SK-N-SH treated with all-trans-retinoic acid at 6 μM for 48 hours (cell line): ENCODE measurements around the gene CBFA2T2.
A peak's percentile ranks its signal among the peaks of the same experiment; 100 is the strongest.

Experiments used
- ATAC-seq: fragments of 200-7000 bp; cut with Tn5 transposase; 3 replicates; pipeline ENCODE4 v1.9.1; 2020; ENCODE audit warnings: mild to moderate bottlenecking, moderate library complexity
- ARNTL ChIP-seq: fragments of 450-650 bp; formaldehyde crosslinking; IDR thresholded peaks from 2 replicates; pipeline ENCODE4 v1.5.0; 2020; ENCODE audit warnings: low read depth, mild to moderate bottlenecking, moderate library complexity, borderline replicate concordance
- BACH2 ChIP-seq: fragments of 250-450 bp; sonication (Bioruptor Pico); IDR thresholded peaks from 2 replicates; pipeline ENCODE4 v1.9.0; 2021; ENCODE audit warnings: mild to moderate bottlenecking, borderline replicate concordance
- CREB5 ChIP-seq: fragments of 250-450 bp; sonication (Bioruptor Pico); IDR thresholded peaks from 2 replicates; pipeline ENCODE4 v1.5.1; 2020; ENCODE audit warnings: low read depth, mild to moderate bottlenecking, moderate library complexity
- CSDC2 ChIP-seq: fragments of 250-450 bp; sonication (Bioruptor Pico); IDR thresholded peaks from 2 replicates; pipeline ENCODE4 v1.5.0; 2020; ENCODE audit warnings: mild to moderate bottlenecking, moderate library complexity
- ESRRG ChIP-seq: fragments of 250-450 bp; sonication (Bioruptor Pico); IDR thresholded peaks from 2 replicates; pipeline ENCODE4 v1.6.1; 2021; ENCODE audit warnings: mild to moderate bottlenecking
- GLIS3 ChIP-seq: fragments of 250-450 bp; sonication (Bioruptor Pico); IDR thresholded peaks from 2 replicates; pipeline ENCODE4 v1.5.0; 2020; ENCODE audit warnings: mild to moderate bottlenecking, moderate library complexity
- ISL1 ChIP-seq: fragments of 250-450 bp; sonication (Bioruptor Pico); IDR thresholded peaks from 2 replicates; pipeline ENCODE4 v2.1.2; 2022; ENCODE audit warnings: mild to moderate bottlenecking, moderate library complexity
- OSR1 ChIP-seq: fragments of 250-450 bp; sonication (Bioruptor Pico); IDR thresholded peaks from 2 replicates; pipeline ENCODE4 v1.8.0; 2022; ENCODE audit warnings: moderate library complexity, mild to moderate bottlenecking, inconsistent platforms
- POU6F1 ChIP-seq: fragments of 250-450 bp; sonication (Bioruptor Pico); IDR thresholded peaks from 2 replicates; pipeline ENCODE4 v1.8.0; 2021; ENCODE audit warnings: low read depth, mild to moderate bottlenecking, moderate library complexity, borderline replicate concordance
- PPARA ChIP-seq: fragments of 250-450 bp; sonication (Bioruptor Pico); IDR thresholded peaks from 2 replicates; pipeline ENCODE4 v1.5.0; 2020; ENCODE audit warnings: mild to moderate bottlenecking, borderline replicate concordance
- RARB ChIP-seq: fragments of 250-450 bp; sonication (Bioruptor Pico); IDR thresholded peaks from 2 replicates; pipeline ENCODE4 v1.8.0; 2021; ENCODE audit warnings: mild to moderate bottlenecking, moderate library complexity
- SNAI2 ChIP-seq: fragments of 250-450 bp; sonication (Bioruptor Pico); IDR thresholded peaks from 2 replicates; pipeline ENCODE4 v1.5.0; 2020; ENCODE audit warnings: mild to moderate bottlenecking, moderate library complexity
- TCF4 ChIP-seq: fragments of 250-450 bp; sonication (Bioruptor Pico); IDR thresholded peaks from 2 replicates; pipeline ENCODE4 v1.8.0; 2021; ENCODE audit warnings: mild to moderate bottlenecking, moderate library complexity, borderline replicate concordance
- TOX ChIP-seq: fragments of 250-450 bp; sonication (Bioruptor Pico); IDR thresholded peaks from 2 replicates; pipeline ENCODE4 v1.8.0; 2021; ENCODE audit warnings: mild to moderate bottlenecking, moderate library complexity, borderline replicate concordance
- TSHZ2 ChIP-seq: fragments of 250-450 bp; sonication (Bioruptor Pico); IDR thresholded peaks from 2 replicates; pipeline ENCODE4 v1.5.0; 2020; ENCODE audit warnings: mild to moderate bottlenecking, moderate library complexity
- ZC3H10 ChIP-seq: fragments of 250-450 bp; sonication (Bioruptor Pico); IDR thresholded peaks from 2 replicates; pipeline ENCODE4 v1.5.1; 2021; ENCODE audit warnings: mild to moderate bottlenecking, moderate library complexity
- ZFP3 ChIP-seq: fragments of 250-450 bp; sonication (Bioruptor Pico); IDR thresholded peaks from 2 replicates; pipeline ENCODE4 v1.5.0; 2020; ENCODE audit warnings: mild to moderate bottlenecking, moderate library complexity
- ZFP30 ChIP-seq: fragments of 450-650 bp; formaldehyde crosslinking; IDR thresholded peaks from 2 replicates; pipeline ENCODE4 v1.5.0; 2022; ENCODE audit warnings: mild to moderate bottlenecking, moderate library complexity
- ZNF565 ChIP-seq: fragments of 450-650 bp; formaldehyde crosslinking; conservative IDR thresholded peaks from 2 replicates; pipeline ENCODE4 v1.5.0; 2020; ENCODE audit warnings: low read depth, mild to moderate bottlenecking, moderate library complexity
- ZNF8 ChIP-seq: fragments of 450-650 bp; formaldehyde crosslinking; IDR thresholded peaks from 2 replicates; pipeline ENCODE4 v1.5.0; 2020; ENCODE audit warnings: mild to moderate bottlenecking, moderate library complexity
- TF ChIP-seq, protein P1 (sequence below): fragments of 250-450 bp; sonication (Bioruptor Pico); IDR thresholded peaks from 2 replicates; pipeline ENCODE4 v1.5.1; 2021; ENCODE audit warnings: mild to moderate bottlenecking, moderate library complexity

Gene CBFA2T2

GRCh38 chr20:33499355-33499754, 9.5 kb downstream of the CBFA2T2 start:
- TF ChIP-seq SNAI2 (CRISPR knock-in tag), result no peak
- TF ChIP-seq ISL1 (CRISPR knock-in tag), result peak; percentile 70; the same call in 1 of the 2 replicates
- peak; percentile 89 for TF ChIP-seq TCF4
- peak; percentile 87 for TF ChIP-seq TSHZ2 (CRISPR knock-in tag)
- peak; percentile 82 for ATAC-seq

DNA sequence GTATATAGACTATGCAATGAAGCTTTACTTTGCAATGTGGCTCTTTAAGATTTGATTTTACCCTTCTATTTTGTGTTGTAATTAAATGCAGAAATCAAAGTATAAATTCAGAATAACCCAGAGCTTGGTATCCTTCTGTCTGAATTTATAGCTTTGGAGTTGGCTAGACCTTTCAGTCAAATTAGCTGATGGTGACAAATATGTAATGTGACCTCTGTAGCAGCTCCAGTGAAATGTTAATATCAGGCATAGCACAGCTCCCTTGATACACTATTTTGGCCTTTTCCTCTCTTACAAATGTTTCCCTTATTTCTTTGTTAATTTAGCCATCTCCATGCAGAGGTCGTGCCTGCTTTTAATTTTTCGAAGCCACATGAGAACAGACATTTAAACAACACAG, 11.1 kb downstream of the CBFA2T2 start:
- no peak for ATAC-seq
- TF ChIP-seq ZNF565 (CRISPR knock-in tag) (no peak), ZNF8 (CRISPR knock-in tag) (no peak)

GRCh38 chr20:33503564-33503963, 13.7 kb downstream of the CBFA2T2 start:
- ATAC-seq, result no peak

More at GRCh38 chr20:33503564-33503963, 13.7 kb downstream of the CBFA2T2 start:
- no peak for TF ChIP-seq RARB (CRISPR knock-in tag)
- no peak for TF ChIP-seq ESRRG
- no peak for TF ChIP-seq ARNTL (CRISPR knock-in tag)
- TF ChIP-seq TSHZ2 (CRISPR knock-in tag), result no peak
- TF ChIP-seq BACH2 (CRISPR knock-in tag), result no peak
- TF ChIP-seq GLIS3 (CRISPR knock-in tag), result no peak
- no peak for TF ChIP-seq ZNF8 (CRISPR knock-in tag)
- TF ChIP-seq, protein P1, sequence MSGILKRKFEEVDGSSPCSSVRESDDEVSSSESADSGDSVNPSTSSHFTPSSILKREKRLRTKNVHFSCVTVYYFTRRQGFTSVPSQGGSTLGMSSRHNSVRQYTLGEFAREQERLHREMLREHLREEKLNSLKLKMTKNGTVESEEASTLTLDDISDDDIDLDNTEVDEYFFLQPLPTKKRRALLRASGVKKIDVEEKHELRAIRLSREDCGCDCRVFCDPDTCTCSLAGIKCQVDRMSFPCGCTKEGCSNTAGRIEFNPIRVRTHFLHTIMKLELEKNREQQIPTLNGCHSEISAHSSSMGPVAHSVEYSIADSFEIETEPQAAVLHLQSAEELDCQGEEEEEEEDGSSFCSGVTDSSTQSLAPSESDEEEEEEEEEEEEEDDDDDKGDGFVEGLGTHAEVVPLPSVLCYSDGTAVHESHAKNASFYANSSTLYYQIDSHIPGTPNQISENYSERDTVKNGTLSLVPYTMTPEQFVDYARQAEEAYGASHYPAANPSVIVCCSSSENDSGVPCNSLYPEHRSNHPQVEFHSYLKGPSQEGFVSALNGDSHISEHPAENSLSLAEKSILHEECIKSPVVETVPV (CRISPR knock-in tag), result no peak
- TF ChIP-seq ZFP3 (CRISPR knock-in tag), result no peak
- no peak for TF ChIP-seq TOX (CRISPR knock-in tag)
- no peak for TF ChIP-seq POU6F1 (CRISPR knock-in tag)
- TF ChIP-seq PPARA (CRISPR knock-in tag), result no peak
- TF ChIP-seq ZC3H10, result no peak
- no peak for TF ChIP-seq OSR1 (CRISPR knock-in tag)
- TF ChIP-seq TCF4, result no peak
- no peak for TF ChIP-seq ZNF565 (CRISPR knock-in tag)
- no peak for TF ChIP-seq CSDC2
- no peak for TF ChIP-seq ZFP30
- TF ChIP-seq SNAI2 (CRISPR knock-in tag), result no peak
- TF ChIP-seq CREB5, result no peak
